ENCODE results near the gene MYORG.

MYORG gene

GRCh38 chr9:34322899-34323591, 53.7 kb downstream of the MYORG start:
- Mint-ChIP-seq H3K27me3 (ENCODE audit: low read depth) (no peaks in the 10 kb centered on the region), H3K4me1 (peaks cover 46% of the 10 kb centered on the region), H3K27ac (peak overlapping the region; percentile 11 to 70 (median 62)), H3K36me3 (ENCODE audit: low read depth) (no peaks in the 10 kb centered on the region), H3K9me3 (no peaks in the 10 kb centered on the region), H3K4me3 (peak overlapping the region in 1 of 3 experiments; percentile 26)
- TF ChIP-seq, protein P1, sequence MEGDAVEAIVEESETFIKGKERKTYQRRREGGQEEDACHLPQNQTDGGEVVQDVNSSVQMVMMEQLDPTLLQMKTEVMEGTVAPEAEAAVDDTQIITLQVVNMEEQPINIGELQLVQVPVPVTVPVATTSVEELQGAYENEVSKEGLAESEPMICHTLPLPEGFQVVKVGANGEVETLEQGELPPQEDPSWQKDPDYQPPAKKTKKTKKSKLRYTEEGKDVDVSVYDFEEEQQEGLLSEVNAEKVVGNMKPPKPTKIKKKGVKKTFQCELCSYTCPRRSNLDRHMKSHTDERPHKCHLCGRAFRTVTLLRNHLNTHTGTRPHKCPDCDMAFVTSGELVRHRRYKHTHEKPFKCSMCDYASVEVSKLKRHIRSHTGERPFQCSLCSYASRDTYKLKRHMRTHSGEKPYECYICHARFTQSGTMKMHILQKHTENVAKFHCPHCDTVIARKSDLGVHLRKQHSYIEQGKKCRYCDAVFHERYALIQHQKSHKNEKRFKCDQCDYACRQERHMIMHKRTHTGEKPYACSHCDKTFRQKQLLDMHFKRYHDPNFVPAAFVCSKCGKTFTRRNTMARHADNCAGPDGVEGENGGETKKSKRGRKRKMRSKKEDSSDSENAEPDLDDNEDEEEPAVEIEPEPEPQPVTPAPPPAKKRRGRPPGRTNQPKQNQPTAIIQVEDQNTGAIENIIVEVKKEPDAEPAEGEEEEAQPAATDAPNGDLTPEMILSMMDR (IDR thresholded peaks at IDR 0.05; ENCODE audit: unreplicated experiment in 3 of 3), result no peak

- H3K4me1 Mint-ChIP-seq, result peaks cover 35% of the 10 kb centered on the region
Observed at GRCh38 chr9:34321451-34321850, 55.2 kb downstream of the MYORG start.

DNA sequence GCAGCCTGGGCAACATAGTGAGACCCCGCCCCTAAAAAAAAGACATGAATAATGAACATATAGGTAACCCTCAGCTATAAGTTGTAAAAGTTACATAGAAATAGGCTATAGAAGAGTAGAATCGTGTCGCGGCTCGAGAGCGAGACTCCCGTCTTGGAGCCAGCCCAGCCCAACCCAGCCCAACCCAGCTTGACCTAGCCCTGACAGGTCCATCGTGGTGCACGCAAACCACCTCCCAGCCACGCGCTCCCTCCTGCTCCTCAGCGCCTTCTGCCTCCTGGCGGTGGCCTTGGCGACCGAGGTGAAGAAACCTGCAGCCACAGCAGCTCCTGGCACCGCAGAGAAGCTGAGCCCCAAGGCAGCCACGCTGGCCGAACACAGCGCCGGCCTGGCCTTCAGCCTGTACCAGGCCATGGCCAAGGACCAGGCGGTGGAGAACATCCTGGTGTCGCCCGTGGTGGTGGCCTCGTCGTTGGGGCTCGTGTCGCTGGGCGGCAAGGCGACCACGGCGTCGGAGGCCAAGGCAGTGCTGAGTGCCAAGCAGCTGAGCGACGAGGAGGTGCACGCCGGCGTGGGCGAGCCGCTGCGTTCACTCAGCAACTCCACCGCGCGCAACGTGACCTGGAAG, 58.4 kb downstream of the MYORG start:
- Mint-ChIP-seq H3K27ac (no peak overlapping the region), H3K36me3 (ENCODE audit: low read depth) (no peaks in the 10 kb centered on the region), H3K4me3 (no peak overlapping the region), H3K9me3 (no peaks in the 10 kb centered on the region), H3K27me3 (ENCODE audit: low read depth) (no peaks in the 10 kb centered on the region), H3K4me1 (peaks cover 16% of the 10 kb centered on the region)
- TF ChIP-seq, protein P1 (IDR thresholded peaks at IDR 0.05; ENCODE audit: unreplicated experiment in 3 of 3), result no peak

More at GRCh38 chr9:34321451-34321850, 55.2 kb downstream of the MYORG start:
- H3K36me3 Mint-ChIP-seq (ENCODE audit: low read depth), result no peaks in the 10 kb centered on the region
- TF ChIP-seq, protein P1 (IDR thresholded peaks at IDR 0.05; ENCODE audit: unreplicated experiment in 3 of 3), result no peak
- no peak overlapping the region for H3K27ac Mint-ChIP-seq
- H3K27me3 Mint-ChIP-seq (ENCODE audit: low read depth), result no peaks in the 10 kb centered on the region
- H3K9me3 Mint-ChIP-seq, result no peaks in the 10 kb centered on the region
- no peak overlapping the region for H3K4me3 Mint-ChIP-seq

GRCh38 chr9:34317436-34317835, 59.3 kb downstream of the MYORG start:
- Mint-ChIP-seq H3K4me1 (peaks cover 10% of the 10 kb centered on the region), H3K27ac (no peak overlapping the region), H3K27me3 (ENCODE audit: low read depth) (no peaks in the 10 kb centered on the region), H3K9me3 (no peaks in the 10 kb centered on the region), H3K36me3 (ENCODE audit: low read depth) (no peaks in the 10 kb centered on the region), H3K4me3 (no peak overlapping the region)
- TF ChIP-seq, protein P1 (IDR thresholded peaks at IDR 0.05; ENCODE audit: unreplicated experiment in 3 of 3), result no peak

Measured in nephron (organoid).